ENCODE data around the gene TNFRSF6B.
A peak's percentile ranks its signal among the peaks of the same experiment; 100 is the strongest.

TNFRSF6B gene

DNA sequence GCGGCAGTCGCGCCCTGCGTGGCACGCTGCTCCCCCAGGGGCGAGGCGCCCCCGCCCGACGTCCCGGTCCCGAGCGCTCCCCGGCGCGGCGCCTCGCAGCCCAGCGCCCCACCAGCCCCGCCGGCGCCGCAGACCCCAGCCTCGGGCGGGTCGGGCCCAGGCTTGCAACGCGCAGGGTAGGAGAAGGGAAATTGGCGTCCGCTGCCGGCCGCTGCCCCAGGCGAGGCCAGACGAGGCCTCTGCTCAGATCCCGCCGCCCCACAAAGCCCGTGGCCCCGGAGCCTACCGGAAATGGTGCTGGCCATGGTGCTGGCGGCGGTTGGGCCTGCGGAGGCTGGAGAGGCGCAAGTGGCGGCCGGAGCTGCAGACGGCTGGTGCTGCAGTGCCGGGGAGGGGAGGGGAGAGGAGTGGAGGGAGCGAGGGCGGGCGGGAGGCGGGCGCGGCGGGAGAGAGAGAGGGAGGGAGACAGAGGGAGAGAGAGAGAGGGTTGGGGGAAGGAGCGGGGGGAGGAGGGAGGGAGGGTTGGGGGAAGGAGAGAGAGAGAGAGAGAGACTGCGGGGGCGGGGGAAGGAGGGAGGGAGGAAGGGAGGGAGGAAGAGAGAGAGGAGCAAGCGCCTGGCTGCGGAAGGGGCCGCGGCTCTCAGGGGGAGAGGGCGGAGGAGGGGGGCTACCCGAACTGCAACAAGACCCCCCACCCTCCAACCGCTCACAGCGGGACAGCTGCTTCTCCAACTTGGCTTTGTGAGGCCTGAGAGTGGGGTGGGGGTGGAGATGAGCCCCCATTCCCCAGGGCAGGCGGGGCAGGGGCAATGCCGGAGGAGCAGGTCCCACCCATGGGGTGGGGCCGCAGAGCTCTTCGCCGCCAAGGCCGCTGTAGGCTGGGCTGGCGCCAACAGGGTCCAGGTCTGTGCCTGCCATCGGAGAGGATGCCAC is 43.1 kb upstream of the TNFRSF6B start, which contains the start of gene STMN3:
Gene STMN3 (minus strand): TSS at position 384 of the 933 bp plus-strand sequence. CDS start 79 bp downstream, at position 305.
- peak; percentile 95 for DNase-seq (ENCODE audit: low read depth, low spot score)
- TF ChIP-seq, protein P1, sequence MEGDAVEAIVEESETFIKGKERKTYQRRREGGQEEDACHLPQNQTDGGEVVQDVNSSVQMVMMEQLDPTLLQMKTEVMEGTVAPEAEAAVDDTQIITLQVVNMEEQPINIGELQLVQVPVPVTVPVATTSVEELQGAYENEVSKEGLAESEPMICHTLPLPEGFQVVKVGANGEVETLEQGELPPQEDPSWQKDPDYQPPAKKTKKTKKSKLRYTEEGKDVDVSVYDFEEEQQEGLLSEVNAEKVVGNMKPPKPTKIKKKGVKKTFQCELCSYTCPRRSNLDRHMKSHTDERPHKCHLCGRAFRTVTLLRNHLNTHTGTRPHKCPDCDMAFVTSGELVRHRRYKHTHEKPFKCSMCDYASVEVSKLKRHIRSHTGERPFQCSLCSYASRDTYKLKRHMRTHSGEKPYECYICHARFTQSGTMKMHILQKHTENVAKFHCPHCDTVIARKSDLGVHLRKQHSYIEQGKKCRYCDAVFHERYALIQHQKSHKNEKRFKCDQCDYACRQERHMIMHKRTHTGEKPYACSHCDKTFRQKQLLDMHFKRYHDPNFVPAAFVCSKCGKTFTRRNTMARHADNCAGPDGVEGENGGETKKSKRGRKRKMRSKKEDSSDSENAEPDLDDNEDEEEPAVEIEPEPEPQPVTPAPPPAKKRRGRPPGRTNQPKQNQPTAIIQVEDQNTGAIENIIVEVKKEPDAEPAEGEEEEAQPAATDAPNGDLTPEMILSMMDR (IDR thresholded peaks at IDR 0.05; ENCODE audit: low read depth, low read length) = no peak
- in situ Hi-C loops (cut with HindIII; ENCODE audit: low sequenced_read_pairs) = no loop called here
- H3K4me3 ChIP-seq (ENCODE audit: low read depth, low read length) = peak within 1 kb of the TSS; percentile 48

DNA sequence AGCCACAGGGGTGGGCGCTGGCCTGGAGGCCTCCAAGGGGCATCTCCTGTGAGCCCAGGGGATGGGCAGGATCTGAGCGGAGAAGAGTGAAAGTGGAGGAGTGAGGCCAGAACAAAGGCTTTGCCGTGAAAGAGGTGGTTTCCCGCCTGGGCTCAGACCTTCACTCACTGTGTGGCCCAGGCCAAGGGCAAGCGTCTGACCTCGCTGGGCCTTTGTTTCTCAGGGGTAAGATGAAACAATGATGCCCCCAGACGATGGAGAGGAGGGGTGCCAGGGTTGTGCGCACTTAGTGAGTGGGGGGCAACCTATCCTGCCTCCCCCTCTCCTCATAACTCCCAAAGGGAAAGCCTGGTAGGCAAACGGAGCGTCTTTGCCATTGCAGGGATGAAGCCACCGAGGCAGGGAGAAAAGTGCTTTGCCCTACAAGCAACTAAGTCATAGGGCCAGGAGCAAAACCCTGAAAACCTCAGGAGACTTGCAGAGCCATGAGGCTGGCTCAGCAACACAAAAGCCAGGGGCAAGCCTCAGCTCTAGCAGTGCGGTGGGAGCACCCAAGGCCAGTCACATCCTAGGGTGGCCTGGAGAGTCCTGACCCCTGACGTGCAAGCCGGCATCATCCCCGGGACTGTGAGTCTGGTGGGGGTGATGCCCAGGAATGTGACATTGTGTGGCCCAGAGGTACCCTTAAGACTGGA is 42.3 kb upstream of the TNFRSF6B start:
- DNase-seq (ENCODE audit: low read depth, low spot score) = no peak
- H3K4me3 ChIP-seq (ENCODE audit: low read depth, low read length) = peak overlapping the region; percentile 43
- in situ Hi-C loops (cut with HindIII; ENCODE audit: low sequenced_read_pairs) = no loop called here
- TF ChIP-seq, protein P1 (IDR thresholded peaks at IDR 0.05; ENCODE audit: low read depth, low read length) = no peak

DNA sequence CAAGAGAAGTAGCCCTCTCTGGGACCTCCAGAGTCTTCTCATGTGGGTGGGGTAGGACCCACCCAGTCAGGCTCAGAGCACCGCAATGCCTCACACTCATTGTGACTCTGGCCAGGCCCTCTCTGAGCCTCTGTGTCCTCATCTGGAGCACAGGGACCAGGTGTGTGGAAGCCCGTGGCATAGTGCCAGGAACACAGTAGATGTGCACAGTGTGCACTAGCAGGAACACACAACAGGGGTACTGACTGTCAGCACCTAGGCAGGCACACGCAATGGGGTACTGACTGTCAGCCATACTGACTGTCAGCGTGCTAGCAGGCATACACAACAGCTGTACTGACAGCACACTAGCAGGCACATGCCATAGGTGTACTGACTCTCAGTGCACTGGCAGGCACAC is 41.2 kb upstream of the TNFRSF6B start:
- no peak overlapping the region for H3K4me3 ChIP-seq (ENCODE audit: low read depth, low read length)
- TF ChIP-seq, protein P1 (IDR thresholded peaks at IDR 0.05; ENCODE audit: low read depth, low read length) = no peak
- DNase-seq (ENCODE audit: low read depth, low spot score) = no peak
- in situ Hi-C loops (cut with HindIII; ENCODE audit: low sequenced_read_pairs) = no loop called here

DNA sequence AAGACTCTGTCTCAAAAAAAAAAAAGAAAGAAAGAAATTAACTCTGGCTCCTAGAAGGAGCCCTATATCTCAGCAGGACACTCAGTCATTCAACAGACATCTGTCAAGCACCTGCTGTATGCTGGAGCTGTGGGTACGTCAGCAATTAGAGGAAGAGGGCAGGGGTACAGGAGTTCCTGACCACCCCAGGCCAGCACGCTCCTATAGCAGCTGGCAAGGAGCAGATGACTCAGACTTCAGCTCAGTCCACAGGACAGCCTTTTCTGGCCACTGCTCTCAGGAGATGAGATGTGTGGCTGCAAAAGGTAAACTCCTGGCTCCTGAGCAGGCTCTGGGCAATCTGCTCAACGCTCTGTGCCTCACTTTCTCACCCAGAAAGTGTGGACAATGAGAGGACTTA is 40.0 kb upstream of the TNFRSF6B start:
- DNase-seq (ENCODE audit: low read depth, low spot score) = no peak
- TF ChIP-seq, protein P1 (IDR thresholded peaks at IDR 0.05; ENCODE audit: low read depth, low read length) = no peak
- H3K4me3 ChIP-seq (ENCODE audit: low read depth, low read length) = no peak overlapping the region
- in situ Hi-C loops (cut with HindIII; ENCODE audit: low sequenced_read_pairs) = no loop called here

DNA sequence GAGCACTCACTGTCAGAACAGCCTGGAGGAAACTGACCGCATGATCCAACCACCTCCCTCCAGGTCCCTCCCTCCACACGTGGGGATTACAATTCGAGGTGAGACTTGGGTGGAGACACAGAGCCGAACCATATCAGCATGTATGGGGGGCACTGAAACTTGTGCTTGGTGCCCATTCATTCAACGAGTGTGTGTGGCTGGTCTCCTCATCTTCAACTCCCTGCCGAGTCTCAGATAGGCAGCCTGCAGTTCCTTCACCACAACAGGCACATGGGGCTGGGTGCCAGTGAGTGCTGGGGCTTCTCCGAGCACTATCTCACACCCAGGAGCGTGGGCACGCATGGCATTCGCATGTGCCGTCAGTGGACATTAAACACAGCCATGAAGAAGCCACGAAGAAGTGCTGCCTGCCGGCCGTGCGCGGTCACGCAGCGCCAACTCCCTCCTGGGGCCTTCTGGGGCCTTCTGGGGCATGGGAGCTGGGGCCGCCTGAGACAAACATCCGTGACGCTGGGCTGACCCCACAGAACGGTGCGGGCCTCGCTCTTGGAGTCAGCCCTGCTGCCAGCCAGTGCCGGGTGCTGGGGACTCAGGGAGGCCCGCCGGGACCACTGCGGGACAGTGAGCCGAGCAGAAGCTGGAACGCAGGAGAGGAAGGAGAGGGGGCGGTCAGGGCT is 39.1 kb upstream of the TNFRSF6B start:
- TF ChIP-seq, protein P1 (IDR thresholded peaks at IDR 0.05; ENCODE audit: low read depth, low read length) = no peak
- no peak for DNase-seq (ENCODE audit: low read depth, low spot score)
- in situ Hi-C loops (cut with HindIII; ENCODE audit: low sequenced_read_pairs) = no loop called here
- peak overlapping the region; percentile 76 for H3K4me3 ChIP-seq (ENCODE audit: low read depth, low read length)

Measured in astrocyte of the spinal cord (primary cell).